Myocyte (in vitro differentiated cells): Measurements from ENCODE around the gene ATP2B2. TPM values are rescaled to one million over a fixed set of nuclear protein-coding genes. Genes with fewer than 3 reads are reported as not detected.

Source experiments
- DNase-seq: peaks from one replicate; pipeline ENCODE4 v3.0.0-alpha.2; 2012; ENCODE audit warnings: low read depth
- total RNA-seq: library from RNA; depleted of rRNA; stranded (reverse); fragments of >200 nt; gene quantifications from 2 replicates; pipeline ENCODE4 v1.2.3, GENCODE V29; 2014

The ATP2B2 gene
- total RNA-seq, 1 donor from 2014 or later, result 0.24 TPM

- DNase-seq, result no peak
Measured at GRCh38 chr3:10401990-10402761, 103.2 kb downstream of the ATP2B2 start.

DNA sequence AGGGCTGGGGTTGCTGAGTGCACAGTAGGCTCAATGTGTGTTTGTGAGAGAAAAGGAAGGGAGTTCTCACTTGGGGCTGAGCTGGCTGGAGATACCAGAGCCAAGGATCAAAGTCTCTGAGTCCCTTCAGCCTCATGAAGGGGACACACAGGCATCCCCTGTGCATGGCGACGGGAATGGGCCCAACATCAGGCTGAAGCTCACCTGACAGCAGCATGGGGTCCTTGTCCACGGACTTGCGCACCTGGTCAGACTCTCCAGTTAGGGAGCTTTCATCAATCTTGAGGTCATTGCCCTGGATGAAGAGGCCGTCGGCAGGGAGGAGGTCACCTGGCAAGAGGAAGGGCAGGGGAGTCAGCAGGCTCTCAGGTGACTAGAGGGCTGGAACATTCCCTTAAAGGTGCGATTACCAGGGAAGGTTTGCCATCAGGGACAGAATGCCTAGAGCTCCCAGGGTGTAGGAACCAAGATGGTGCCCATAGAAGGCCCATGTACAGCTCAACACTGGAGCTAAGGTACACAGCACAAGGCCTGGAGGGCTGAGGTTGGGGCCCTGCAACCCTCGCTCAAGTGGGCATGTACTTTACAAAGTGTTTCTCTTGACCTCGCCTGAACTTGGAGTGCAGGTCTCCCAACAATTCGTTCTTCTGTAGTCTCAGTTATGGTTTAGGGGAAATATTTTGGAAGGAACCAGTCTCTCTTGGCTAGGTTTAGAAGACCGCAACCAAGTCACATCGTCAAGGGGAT lies 104.5 kb downstream of the ATP2B2 start:
- no peak for DNase-seq

DNA sequence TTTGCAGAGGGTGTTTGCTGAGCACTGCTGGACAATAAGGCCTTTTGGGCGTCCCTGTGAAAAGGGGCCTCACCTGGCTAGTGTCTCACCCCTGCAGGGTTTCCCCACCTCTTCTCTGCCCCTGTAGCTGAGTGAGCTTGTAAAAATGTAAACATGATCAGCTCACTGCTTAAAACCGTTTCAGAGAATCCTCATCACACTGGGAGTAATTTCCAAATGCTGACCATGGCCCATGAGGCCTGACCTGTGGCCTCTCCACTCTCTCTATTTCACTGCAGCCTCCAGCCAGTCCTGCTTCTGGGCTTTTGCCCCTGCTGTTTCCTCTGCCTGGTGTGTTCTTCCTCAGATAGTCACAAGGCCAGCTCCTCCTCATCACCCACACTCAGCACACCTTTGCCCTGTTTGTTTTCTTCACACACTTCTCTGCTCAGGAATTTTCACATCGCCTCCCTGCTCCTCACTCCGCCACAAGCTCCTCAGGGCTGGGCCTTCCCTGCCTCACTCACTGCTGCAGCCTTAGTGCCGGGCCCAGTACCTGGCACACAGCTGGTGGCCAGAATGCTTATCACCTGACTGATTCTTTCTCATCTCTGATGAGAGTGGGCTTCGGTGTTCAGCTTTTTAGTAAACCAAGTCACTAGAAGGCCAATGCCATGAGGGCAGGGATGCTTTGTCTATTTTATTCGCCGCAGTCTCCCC lies 105.2 kb downstream of the ATP2B2 start:
- no peak for DNase-seq

DNA sequence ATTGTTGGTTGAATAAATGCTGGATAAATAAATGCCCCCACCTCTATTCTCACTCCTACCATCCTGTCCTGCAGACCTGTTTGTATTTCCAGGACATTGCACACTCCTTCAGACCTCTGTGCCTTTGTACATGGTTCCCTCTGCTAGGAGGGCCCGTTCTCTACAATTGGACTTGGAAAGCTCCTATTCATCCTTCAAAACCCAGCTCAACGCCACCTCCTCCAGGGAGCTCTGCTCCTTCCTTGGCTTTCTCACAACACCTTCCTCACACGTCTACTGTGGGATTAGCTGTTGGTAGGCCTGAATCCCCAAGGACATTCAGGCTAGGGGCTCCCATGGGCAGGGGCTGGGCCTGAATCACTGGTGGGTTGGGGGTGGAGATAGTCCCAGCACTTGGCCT lies 105.8 kb downstream of the ATP2B2 start:
- no peak for DNase-seq

- no peak for DNase-seq
Measured at GRCh38 chr3:10398341-10398740, 107.0 kb downstream of the ATP2B2 start.

DNA sequence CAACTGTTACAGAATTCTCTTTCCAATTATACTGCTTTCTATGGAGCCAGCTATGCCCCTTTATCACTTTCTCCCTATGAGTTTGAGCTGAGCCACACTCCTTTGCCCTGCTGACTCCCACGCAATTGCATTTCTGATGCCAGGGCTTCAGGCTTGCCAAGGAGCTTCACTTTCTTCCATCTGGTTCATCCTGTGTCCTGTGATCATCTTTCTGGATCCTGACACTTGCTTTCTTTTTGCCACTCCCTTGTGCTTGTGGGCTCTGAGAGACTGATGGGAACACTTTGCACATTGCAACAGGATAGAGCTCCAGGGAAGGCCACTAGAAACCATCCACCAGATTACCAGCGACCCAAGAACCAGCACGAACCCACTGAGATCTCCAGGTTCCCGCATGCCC lies 107.5 kb downstream of the ATP2B2 start:
- DNase-seq, result no peak

DNA sequence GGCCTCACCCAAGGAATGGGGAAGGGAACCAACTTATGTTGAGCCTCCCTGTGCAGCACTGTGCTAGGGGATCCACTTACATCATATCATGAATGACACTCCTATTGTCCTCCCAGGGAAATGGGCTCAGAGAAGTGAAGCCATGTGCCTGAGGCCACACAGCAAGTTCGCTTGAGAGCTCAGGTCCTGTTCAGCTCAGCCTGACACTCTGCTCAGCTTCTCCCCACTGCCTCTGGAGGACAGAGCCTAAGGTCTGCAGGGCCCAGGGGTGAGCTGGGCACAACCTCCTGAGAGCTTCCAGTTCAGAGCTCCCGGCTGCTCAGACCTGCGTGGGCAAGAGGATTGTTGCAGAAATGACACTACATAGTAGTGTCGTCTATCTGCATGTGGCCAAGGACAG lies 108.5 kb downstream of the ATP2B2 start:
- DNase-seq, result no peak

DNA sequence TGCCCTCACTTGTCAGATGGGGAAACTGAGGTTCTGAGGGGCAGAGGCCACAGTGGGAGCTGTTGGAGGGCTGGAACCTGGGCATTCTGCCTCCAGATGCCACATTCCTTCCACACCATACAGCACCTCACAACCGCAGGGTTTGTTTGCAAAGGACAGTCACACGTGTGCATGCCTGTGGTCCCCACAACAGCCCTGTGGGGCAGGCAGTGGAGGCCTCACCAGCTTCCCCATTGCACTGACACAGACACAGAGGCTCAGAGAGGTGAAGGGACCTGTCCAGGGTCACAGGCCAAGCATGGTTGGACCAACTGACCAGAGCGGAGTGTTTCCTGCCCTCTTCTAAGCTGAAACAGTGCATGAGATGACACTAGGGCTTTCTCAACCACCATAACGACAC lies 109.3 kb downstream of the ATP2B2 start:
- DNase-seq, result no peak

- no peak for DNase-seq
Measured at GRCh38 chr3:10395671-10396070, 109.7 kb downstream of the ATP2B2 start.

GRCh38 chr3:10395196-10395595 lies 110.2 kb downstream of the ATP2B2 start:
- no peak for DNase-seq

DNA sequence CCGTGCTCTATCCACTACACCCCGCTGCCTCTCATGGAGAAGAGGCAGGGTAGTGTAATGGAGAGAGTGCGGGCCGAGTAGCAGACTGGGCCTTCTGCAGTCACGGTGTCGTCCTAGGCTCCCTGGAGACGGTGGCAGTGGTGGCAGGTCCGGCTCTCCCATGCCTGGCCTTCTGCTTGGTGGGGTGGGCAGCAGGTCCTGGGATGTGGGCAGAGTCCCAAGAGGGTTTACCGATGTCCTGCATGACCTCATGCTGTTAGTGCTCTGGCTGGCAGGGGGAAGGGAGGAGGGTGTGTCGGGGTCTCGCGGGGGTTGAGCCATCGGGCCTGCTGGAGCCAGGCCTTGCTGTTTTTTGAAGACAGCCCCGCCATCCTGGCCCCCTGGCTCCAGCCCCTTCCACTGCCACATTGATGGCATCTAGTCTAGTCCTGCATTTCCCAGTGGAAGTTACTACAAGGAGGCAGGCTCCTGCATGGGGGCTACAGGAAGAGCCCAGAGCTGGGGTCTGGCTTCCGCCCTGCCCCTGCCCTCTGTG lies 110.8 kb downstream of the ATP2B2 start:
- no peak for DNase-seq

GRCh38 chr3:10393514-10393913 lies 111.9 kb downstream of the ATP2B2 start:
- no peak for DNase-seq

DNA sequence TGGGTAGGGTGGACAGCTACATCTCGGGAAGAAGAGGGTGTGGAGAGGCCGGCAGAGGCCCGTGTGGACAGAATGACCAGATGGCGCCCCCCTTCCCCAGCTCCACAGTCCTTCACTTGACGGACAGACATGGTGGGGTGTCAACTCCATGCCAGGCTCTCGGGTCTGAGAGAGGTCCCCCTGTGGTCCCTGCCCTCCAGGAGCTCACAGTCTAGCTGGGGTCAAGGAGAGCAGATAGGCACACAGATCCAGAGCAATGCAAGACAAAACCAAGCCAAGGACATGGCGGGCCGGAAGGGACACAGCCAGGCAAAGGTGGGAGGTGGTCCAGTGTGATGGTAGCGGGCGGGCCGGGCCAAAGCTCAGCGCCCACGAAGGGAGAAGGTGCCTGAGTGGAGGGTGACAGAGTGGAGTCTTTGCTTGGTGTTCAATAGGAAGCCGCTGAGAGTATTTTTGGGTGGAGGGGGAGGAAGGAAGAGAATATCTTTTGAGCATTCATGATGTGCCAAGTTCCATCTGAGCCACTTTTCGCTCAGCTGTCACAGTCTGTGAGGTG lies 112.4 kb downstream of the ATP2B2 start:
- no peak for DNase-seq

DNA sequence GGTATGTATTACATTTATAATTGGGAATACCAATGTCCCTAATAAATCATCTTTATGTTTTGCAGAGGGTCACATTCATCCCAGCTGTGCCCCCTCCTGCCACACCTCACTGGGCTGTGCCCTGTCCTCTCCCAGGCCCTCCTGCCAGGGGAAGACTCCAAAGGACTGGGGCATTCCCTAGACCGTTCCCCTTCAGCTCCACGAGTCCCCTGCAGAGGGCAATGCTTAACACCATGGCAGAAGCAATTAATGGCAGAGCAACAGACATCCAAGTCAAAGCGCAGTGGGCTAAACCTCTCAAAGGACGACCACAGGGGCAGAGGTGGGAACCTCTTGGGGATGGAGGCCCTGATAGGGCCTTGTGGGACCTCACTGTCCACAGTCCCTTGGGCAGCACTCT lies 113.1 kb downstream of the ATP2B2 start:
- no peak for DNase-seq

DNA sequence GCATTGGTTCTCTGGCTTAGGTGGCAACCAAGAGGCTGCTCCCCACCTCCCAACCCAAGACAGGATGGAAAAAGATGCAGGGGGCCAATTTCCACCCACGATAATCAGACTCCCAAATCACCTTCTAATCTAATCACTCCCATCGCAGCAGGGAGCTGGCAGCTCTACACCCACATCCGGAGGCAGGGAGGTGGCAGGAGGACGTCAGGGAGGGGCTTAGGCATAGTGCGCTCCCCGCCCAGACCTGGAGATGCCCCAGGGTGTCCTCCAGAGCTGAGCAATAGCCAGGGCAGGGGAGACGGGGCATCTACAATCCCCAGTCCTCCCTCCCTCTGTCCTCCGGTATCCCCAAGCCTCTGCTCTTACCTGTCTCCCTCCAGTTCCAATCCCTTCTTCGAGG lies 114.0 kb downstream of the ATP2B2 start:
- DNase-seq, result no peak

- DNase-seq, result no peak
Measured at GRCh38 chr3:10390641-10391373, 114.6 kb downstream of the ATP2B2 start.

- DNase-seq, result no peak
Measured at GRCh38 chr3:10389995-10390394, 115.4 kb downstream of the ATP2B2 start.

GRCh38 chr3:10389339-10389738 lies 116.0 kb downstream of the ATP2B2 start:
- no peak for DNase-seq

- DNase-seq, result peak; percentile 32
Measured at GRCh38 chr3:10387881-10388609, 117.3 kb downstream of the ATP2B2 start.

- DNase-seq, result no peak
Measured at GRCh38 chr3:10386121-10386520, 119.3 kb downstream of the ATP2B2 start.
